ENCODE measurements around the gene RBM10.
"Not testable (repeated sequence)": the region's sequence is repeated elsewhere in the genome, so short reads cannot be mapped to it uniquely, and the experiment has no call there.

GRCh38 chrX:47124466-47124865 is 20.6 kb upstream of the RBM10 start:
- not testable (repeated sequence) for TF ChIP-seq CTCF (IDR thresholded peaks at IDR 0.05; ENCODE audit: extremely low read depth in 1 of 2, insufficient read depth in 1 of 2, low read depth in 1 of 2, low read length in 2 of 2); EZH2 (IDR thresholded peaks at IDR 0.05; ENCODE audit: borderline replicate concordance, low read depth, low read length, severe bottlenecking); JUN (IDR thresholded peaks at IDR 0.05; ENCODE audit: borderline replicate concordance, insufficient read depth, insufficient read length, low read depth); MAX (IDR thresholded peaks at IDR 0.05; ENCODE audit: insufficient read depth, insufficient read length)

Data from endothelial cell of umbilical vein (primary cell).